ENCODE measurements around the gene ZNF185. TPM values are rescaled to one million over a fixed set of nuclear protein-coding genes. Genes with fewer than 3 reads are reported as not detected.

ZNF185 gene
- total and polyA plus RNA-seq, 2 of the 8 experiments (the other 6 are each of a cell fraction or from before 2014, with no cell fraction given), result 15.6 to 20.1 TPM

- Histone ChIP-seq H3K27me3 (replicated peaks in 1 of 4; ENCODE audit: control insufficient read depth in 3 of 4, extremely low read depth in 1 of 4, insufficient read depth in 3 of 4, low read length in 3 of 4) (no peaks in the 10 kb centered on the region), H4K91ac (replicated peaks; ENCODE audit: insufficient read length, low read length) (no peak overlapping the region), H2AK5ac (ENCODE audit: low read depth, low read length) (no peak overlapping the region), H2AFZ (ENCODE audit: low read length) (no peak overlapping the region), H3K23me2 (ENCODE audit: low read depth, low read length) (no peaks in the 10 kb centered on the region), H3K4me2 (ENCODE audit: insufficient read depth in 1 of 2, low read depth in 2 of 2, low read length in 2 of 2) (no peak overlapping the region), H2BK5ac (ENCODE audit: low read depth, low read length) (no peak overlapping the region), H3K27ac (ENCODE audit: low read depth, low read length) (no peak overlapping the region), H3K4me3 (ENCODE audit: extremely low read depth in 1 of 4, insufficient read depth in 2 of 4, low read depth in 3 of 4, low read length in 4 of 4) (no peak overlapping the region), H3K36me3 (ENCODE audit: control insufficient read depth in 2 of 4, insufficient read depth in 4 of 4, low read length in 3 of 4) (no peaks in the 10 kb centered on the region), H3K23ac (ENCODE audit: insufficient read length) (no peak overlapping the region), H3K14ac (ENCODE audit: insufficient read length) (no peak overlapping the region), H2BK120ac (replicated peaks; ENCODE audit: low read depth, low read length) (no peak overlapping the region), H4K20me1 (replicated peaks in 1 of 2; ENCODE audit: control insufficient read depth in 1 of 2, insufficient read depth in 2 of 2, low read length in 2 of 2) (no peaks in the 10 kb centered on the region), H3K9me3 (ENCODE audit: insufficient read depth in 2 of 2, low read depth in 1 of 2, low read length in 1 of 2) (no peaks in the 10 kb centered on the region), H3K79me1 (ENCODE audit: low read depth, low read length) (no peaks in the 10 kb centered on the region), H3K4ac (replicated peaks; ENCODE audit: insufficient read length, low read depth, low read length) (no peak overlapping the region), H3K79me2 (ENCODE audit: control insufficient read depth in 1 of 2, insufficient read depth in 2 of 2, low read length in 2 of 2) (no peaks in the 10 kb centered on the region), H2BK15ac (ENCODE audit: low read length) (no peak overlapping the region), H3K56ac (replicated peaks; ENCODE audit: insufficient read length, low read depth, low read length) (no peak overlapping the region), H2BK12ac (ENCODE audit: low read depth, low read length) (no peak overlapping the region), H2BK20ac (ENCODE audit: low read length) (no peak overlapping the region), H3K18ac (ENCODE audit: extremely low read depth, low read length) (no peak overlapping the region), H3K4me1 (replicated peaks in 1 of 4; ENCODE audit: control insufficient read depth in 3 of 4, insufficient read depth in 4 of 4, low read length in 3 of 4) (peaks cover 0 to 3% (median 2%) of the 10 kb centered on the region in 4 experiments; a peak in 4 of 7 replicates), H4K8ac (ENCODE audit: extremely low read depth, insufficient read depth, low read length) (no peak overlapping the region), H4K5ac (ENCODE audit: insufficient read length, low read depth, low read length) (no peak overlapping the region), H3K9ac (replicated peaks in 1 of 4; ENCODE audit: extremely low read depth in 1 of 4, low read depth in 3 of 4, low read length in 3 of 4) (no peak overlapping the region)
- POLR2A ChIA-PET (ENCODE audit: partially characterized antibody), result no interaction called here
- FAIRE-seq (no peak), DNase-seq (ENCODE audit: low read depth in 1 of 2, low spot score in 2 of 2) (no peak)
- CTCF ChIA-PET (ENCODE audit: partially characterized antibody), result interaction anchor here (0.7 to 7.5 kb wide), 6 partner anchors 8 to 1813 kb away, joined by 3 to 60 read pairs (median 6); no protein-coding TSS in a partner anchor
- WGBS, 2 experiments (ENCODE audit: extremely low coverage in 1 of 2, insufficient coverage in 1 of 2, insufficient read length in 1 of 2, insufficient replicate concordance in 2 of 2, low coverage in 1 of 2, low lambda C conversion rate in 2 of 2, missing lambda C conversion rate in 1 of 2), result 91% methylated on average over 14 of the region's 21 CpGs; no CpG with 5 or more reads in 1 of the 2 experiments
- TF ChIP-seq POLR2A (IDR thresholded peaks at IDR 0.05; ENCODE audit: control extremely low read depth in 1 of 2, low read depth in 2 of 2, low read length in 2 of 2), result no peak
- no peak for TF ChIP-seq GABPA (IDR thresholded peaks at IDR 0.05; ENCODE audit: borderline replicate concordance, insufficient read depth, low read length)
- TF ChIP-seq KDM1A (IDR thresholded peaks at IDR 0.05; ENCODE audit: borderline replicate concordance, low read length), result no peak
- no peak for TF ChIP-seq SIN3A (conservative IDR thresholded peaks at IDR 0.05 in 1 of 2, IDR thresholded peaks at IDR 0.05 in 1 of 2; ENCODE audit: low read depth in 1 of 2, low read length in 2 of 2)
- no peak for TF ChIP-seq EP300 (IDR thresholded peaks at IDR 0.05; ENCODE audit: borderline replicate concordance in 1 of 2, low read depth in 2 of 2, low read length in 2 of 2)
- TF ChIP-seq PHF8 (conservative IDR thresholded peaks at IDR 0.05; ENCODE audit: low read depth, low read length), result no peak
- no peak for TF ChIP-seq MAX (IDR thresholded peaks at IDR 0.05)
- TF ChIP-seq SAP30 (IDR thresholded peaks at IDR 0.05; ENCODE audit: insufficient read depth, insufficient replicate concordance, low read length), result no peak
- no peak for TF ChIP-seq MAFK (IDR thresholded peaks at IDR 0.05; ENCODE audit: low read depth, low read length)
These were observed 20.1 kb downstream of the ZNF185 start for GRCh38 chrX:152917656-152918579.

Data from H1 (cell line).